HEK293 (cell line): ENCODE results near the gene CTCFL.

Experiments used
- CTCF ChIA-PET: fragments of 350-600 bp; formaldehyde crosslinking; extraction: SDS; loops from one replicate; lab custom pipeline; 2021; ENCODE audit warnings: antibody characterized with exemption; lab: Yijun Ruan, JAX
- POLR2A ChIA-PET: fragments of 300-600 bp; formaldehyde crosslinking; extraction: SDS; loops from one replicate; lab custom pipeline; 2020; ENCODE audit warnings: antibody characterized with exemption, inconsistent platforms; lab: Yijun Ruan, JAX
- H3K27ac ChIP-seq: fragments of 200-500 bp; sonication (Bioruptor generic); 2 replicates; pipeline ENCODE4 v1.5.1; 2014; ENCODE audit warnings: low read depth, low read length, control low read depth, inconsistent platforms; ENCODE audit errors: extremely low read depth
- H3K36me3 ChIP-seq, 2 experiments: fragments of 200-500 bp in 1 of 2; sonication (Bioruptor generic) in 1 of 2; 1 replicate in 1 of 2; 2 replicates in 1 of 2; pipeline ENCODE4 v1.5.1; 2014 to 2017; ENCODE audit warnings: inconsistent platforms in 2 of 2, low read length in 2 of 2; ENCODE audit not compliant: control insufficient read depth in 2 of 2, insufficient read depth in 1 of 2
- H3K4me1 ChIP-seq: fragments of 200-500 bp; sonication (Bioruptor generic); 2 replicates; pipeline ENCODE4 v1.5.1; 2014; ENCODE audit warnings: mild to moderate bottlenecking, low read length, inconsistent platforms; ENCODE audit not compliant: control insufficient read depth, insufficient read depth
- H3K4me3 ChIP-seq: 2 replicates; pipeline ENCODE4 v1.5.1; 2011; ENCODE audit warnings: low read depth, mild to moderate bottlenecking, control low read depth, low read length, moderate library complexity
- H3K9me3 ChIP-seq: fragments of 200-500 bp; sonication (Bioruptor generic); 2 replicates; pipeline ENCODE4 v1.5.1; 2014; ENCODE audit warnings: low read depth, low read length, inconsistent platforms; ENCODE audit not compliant: control insufficient read depth, insufficient read depth
- FEZF1 ChIP-seq: fragments of 450-650 bp; formaldehyde crosslinking; IDR thresholded peaks from 2 replicates; pipeline ENCODE4 v1.5.1; 2016; ENCODE audit warnings: missing biosample characterization, missing genetic modification characterization
- KLF16 ChIP-seq: fragments of 450-650 bp; formaldehyde crosslinking; IDR thresholded peaks from 2 replicates; pipeline ENCODE4 v1.5.1; 2017; ENCODE audit warnings: missing biosample characterization, missing genetic modification characterization
- SALL2 ChIP-seq: fragments of 450-650 bp; formaldehyde crosslinking; IDR thresholded peaks from 2 replicates; pipeline ENCODE4 v1.5.0; 2017; ENCODE audit warnings: missing biosample characterization, mild to moderate bottlenecking, missing genetic modification characterization, borderline replicate concordance
- YY1 ChIP-seq: fragments of 450-650 bp; formaldehyde crosslinking; IDR thresholded peaks from 2 replicates; pipeline ENCODE4 v1.5.1; 2018; ENCODE audit warnings: missing biosample characterization, missing genetic modification characterization
- YY2 ChIP-seq: fragments of 450-650 bp; formaldehyde crosslinking; IDR thresholded peaks from 2 replicates; pipeline ENCODE4 v1.5.1; 2016; ENCODE audit warnings: missing biosample characterization, missing genetic modification characterization
- ZBTB7A ChIP-seq: fragments of 450-650 bp; formaldehyde crosslinking; IDR thresholded peaks from 2 replicates; pipeline ENCODE4 v1.5.1; 2016; ENCODE audit warnings: low read depth, missing biosample characterization, missing genetic modification characterization
- ZBTB8A ChIP-seq: fragments of 450-650 bp; formaldehyde crosslinking; IDR thresholded peaks from 2 replicates; pipeline ENCODE4 v1.5.1; 2016; ENCODE audit warnings: missing biosample characterization, missing genetic modification characterization
- ZNF175 ChIP-seq: fragments of 450-650 bp; formaldehyde crosslinking; IDR thresholded peaks from 2 replicates; pipeline ENCODE4 v1.5.1; 2016; ENCODE audit warnings: missing biosample characterization, missing genetic modification characterization
- ZNF184 ChIP-seq: fragments of 450-650 bp; IDR thresholded peaks from 2 replicates; pipeline ENCODE4 v1.5.1; 2018; ENCODE audit warnings: missing biosample characterization, mild to moderate bottlenecking, missing genetic modification characterization
- ZNF24 ChIP-seq: fragments of 450-650 bp; formaldehyde crosslinking; IDR thresholded peaks from 2 replicates; pipeline ENCODE4 v1.5.1; 2016; ENCODE audit warnings: missing biosample characterization, missing genetic modification characterization
- ZNF302 ChIP-seq: fragments of 450-650 bp; formaldehyde crosslinking; IDR thresholded peaks from 2 replicates; pipeline ENCODE4 v1.5.1; 2016; ENCODE audit warnings: missing biosample characterization, missing genetic modification characterization, low read depth
- ZNF423 ChIP-seq: fragments of 450-650 bp; formaldehyde crosslinking; IDR thresholded peaks from 2 replicates; pipeline ENCODE4 v1.5.1; 2016; ENCODE audit warnings: missing biosample characterization, missing genetic modification characterization
- ZNF544 ChIP-seq: fragments of 450-650 bp; formaldehyde crosslinking; IDR thresholded peaks from 2 replicates; pipeline ENCODE4 v1.5.0; 2017; ENCODE audit warnings: missing biosample characterization, missing genetic modification characterization
- ZNF596 ChIP-seq: fragments of 450-650 bp; IDR thresholded peaks from 2 replicates; pipeline ENCODE4 v1.5.0; 2018; ENCODE audit warnings: missing biosample characterization, mild to moderate bottlenecking, missing genetic modification characterization, moderate library complexity
- ZNF670 ChIP-seq: fragments of 450-650 bp; formaldehyde crosslinking; IDR thresholded peaks from 2 replicates; pipeline ENCODE4 v1.5.1; 2016; ENCODE audit warnings: missing biosample characterization, missing genetic modification characterization, low read depth
- ZNF837 ChIP-seq: fragments of 450-650 bp; formaldehyde crosslinking; IDR thresholded peaks from 2 replicates; pipeline ENCODE4 v1.5.1; 2016; ENCODE audit warnings: missing biosample characterization, missing genetic modification characterization
- ZSCAN30 ChIP-seq: fragments of 450-650 bp; IDR thresholded peaks from 2 replicates; pipeline ENCODE4 v1.5.1; 2018; ENCODE audit warnings: missing biosample characterization, mild to moderate bottlenecking, missing genetic modification characterization, moderate library complexity
- TF ChIP-seq, protein P1 (sequence below): fragments of 450-650 bp; formaldehyde crosslinking; IDR thresholded peaks from 2 replicates; pipeline ENCODE4 v1.5.1; 2016; ENCODE audit warnings: missing biosample characterization, missing genetic modification characterization, low read depth
- TF ChIP-seq, protein P2 (sequence below): fragments of 450-650 bp; formaldehyde crosslinking; IDR thresholded peaks from 2 replicates; pipeline ENCODE4 v1.5.1; 2017; ENCODE audit warnings: missing biosample characterization, mild to moderate bottlenecking, missing genetic modification characterization, moderate library complexity
- TF ChIP-seq, protein P3 (sequence below): fragments of 450-650 bp; formaldehyde crosslinking; IDR thresholded peaks from 2 replicates; pipeline ENCODE4 v1.5.1; 2016; ENCODE audit warnings: missing biosample characterization, missing genetic modification characterization
- TF ChIP-seq, protein P4 (sequence below): fragments of 450-650 bp; formaldehyde crosslinking; IDR thresholded peaks from 2 replicates; pipeline ENCODE4 v1.5.1; 2016; ENCODE audit warnings: missing biosample characterization, missing genetic modification characterization
- TF ChIP-seq, protein P5 (sequence below): fragments of 450-650 bp; formaldehyde crosslinking; IDR thresholded peaks from 2 replicates; pipeline ENCODE4 v1.5.1; 2016; ENCODE audit warnings: missing biosample characterization, missing genetic modification characterization
- TF ChIP-seq, protein P6 (sequence below): fragments of 450-650 bp; formaldehyde crosslinking; IDR thresholded peaks from 2 replicates; pipeline ENCODE4 v1.5.1; 2017; ENCODE audit warnings: missing biosample characterization, missing genetic modification characterization

Gene CTCFL

DNA sequence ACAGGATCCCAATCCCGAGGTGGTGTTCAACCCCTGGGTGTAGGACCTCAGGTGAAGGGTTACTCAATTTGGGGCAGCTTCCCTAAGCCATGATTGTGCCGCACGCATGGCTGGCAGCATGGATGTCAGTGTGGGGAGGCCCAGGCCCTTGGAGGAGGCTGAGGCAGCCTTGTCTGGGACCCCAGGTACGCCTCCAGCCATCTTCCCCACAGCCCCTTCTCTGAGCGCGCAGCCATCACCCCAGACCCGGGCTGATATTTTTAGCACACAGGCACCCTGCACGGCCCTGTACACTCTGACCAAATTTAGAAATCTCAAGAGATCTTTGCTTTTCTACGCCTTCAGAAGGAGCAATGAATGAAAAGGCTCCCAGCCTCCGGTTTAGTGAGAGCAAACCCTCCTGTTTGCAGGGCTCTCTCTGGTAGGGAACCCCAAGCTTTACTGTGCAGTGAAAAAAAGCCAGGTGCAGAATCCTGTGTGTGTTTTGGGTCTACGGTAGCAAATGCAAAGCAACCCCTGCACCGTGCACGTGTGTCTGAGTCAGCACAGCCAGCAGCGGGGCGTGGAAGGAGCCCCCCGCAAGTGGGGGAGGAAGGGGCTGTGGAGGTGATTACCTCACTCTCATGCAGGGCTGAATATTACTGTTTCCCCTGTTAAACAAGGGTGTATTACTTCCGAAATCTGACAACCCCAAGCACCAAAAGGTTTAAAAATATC lies 44.3 kb downstream of the CTCFL start:
- TF ChIP-seq, protein P1, sequence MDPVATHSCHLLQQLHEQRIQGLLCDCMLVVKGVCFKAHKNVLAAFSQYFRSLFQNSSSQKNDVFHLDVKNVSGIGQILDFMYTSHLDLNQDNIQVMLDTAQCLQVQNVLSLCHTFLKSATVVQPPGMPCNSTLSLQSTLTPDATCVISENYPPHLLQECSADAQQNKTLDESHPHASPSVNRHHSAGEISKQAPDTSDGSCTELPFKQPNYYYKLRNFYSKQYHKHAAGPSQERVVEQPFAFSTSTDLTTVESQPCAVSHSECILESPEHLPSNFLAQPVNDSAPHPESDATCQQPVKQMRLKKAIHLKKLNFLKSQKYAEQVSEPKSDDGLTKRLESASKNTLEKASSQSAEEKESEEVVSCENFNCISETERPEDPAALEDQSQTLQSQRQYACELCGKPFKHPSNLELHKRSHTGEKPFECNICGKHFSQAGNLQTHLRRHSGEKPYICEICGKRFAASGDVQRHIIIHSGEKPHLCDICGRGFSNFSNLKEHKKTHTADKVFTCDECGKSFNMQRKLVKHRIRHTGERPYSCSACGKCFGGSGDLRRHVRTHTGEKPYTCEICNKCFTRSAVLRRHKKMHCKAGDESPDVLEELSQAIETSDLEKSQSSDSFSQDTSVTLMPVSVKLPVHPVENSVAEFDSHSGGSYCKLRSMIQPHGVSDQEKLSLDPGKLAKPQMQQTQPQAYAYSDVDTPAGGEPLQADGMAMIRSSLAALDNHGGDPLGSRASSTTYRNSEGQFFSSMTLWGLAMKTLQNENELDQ (tag by site-specific recombination): no peak
- no peak for TF ChIP-seq ZNF670
- TF ChIP-seq, protein P2, sequence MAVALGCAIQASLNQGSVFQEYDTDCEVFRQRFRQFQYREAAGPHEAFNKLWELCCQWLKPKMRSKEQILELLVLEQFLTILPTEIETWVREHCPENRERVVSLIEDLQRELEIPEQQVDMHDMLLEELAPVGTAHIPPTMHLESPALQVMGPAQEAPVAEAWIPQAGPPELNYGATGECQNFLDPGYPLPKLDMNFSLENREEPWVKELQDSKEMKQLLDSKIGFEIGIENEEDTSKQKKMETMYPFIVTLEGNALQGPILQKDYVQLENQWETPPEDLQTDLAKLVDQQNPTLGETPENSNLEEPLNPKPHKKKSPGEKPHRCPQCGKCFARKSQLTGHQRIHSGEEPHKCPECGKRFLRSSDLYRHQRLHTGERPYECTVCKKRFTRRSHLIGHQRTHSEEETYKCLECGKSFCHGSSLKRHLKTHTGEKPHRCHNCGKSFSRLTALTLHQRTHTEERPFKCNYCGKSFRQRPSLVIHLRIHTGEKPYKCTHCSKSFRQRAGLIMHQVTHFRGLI (tag by site-specific recombination): no peak
- no peak for TF ChIP-seq ZNF596 (tag by site-specific recombination)
- TF ChIP-seq ZBTB8A (tag by site-specific recombination): no peak
- TF ChIP-seq YY1 (tag by site-specific recombination): no peak
- TF ChIP-seq, protein P3, sequence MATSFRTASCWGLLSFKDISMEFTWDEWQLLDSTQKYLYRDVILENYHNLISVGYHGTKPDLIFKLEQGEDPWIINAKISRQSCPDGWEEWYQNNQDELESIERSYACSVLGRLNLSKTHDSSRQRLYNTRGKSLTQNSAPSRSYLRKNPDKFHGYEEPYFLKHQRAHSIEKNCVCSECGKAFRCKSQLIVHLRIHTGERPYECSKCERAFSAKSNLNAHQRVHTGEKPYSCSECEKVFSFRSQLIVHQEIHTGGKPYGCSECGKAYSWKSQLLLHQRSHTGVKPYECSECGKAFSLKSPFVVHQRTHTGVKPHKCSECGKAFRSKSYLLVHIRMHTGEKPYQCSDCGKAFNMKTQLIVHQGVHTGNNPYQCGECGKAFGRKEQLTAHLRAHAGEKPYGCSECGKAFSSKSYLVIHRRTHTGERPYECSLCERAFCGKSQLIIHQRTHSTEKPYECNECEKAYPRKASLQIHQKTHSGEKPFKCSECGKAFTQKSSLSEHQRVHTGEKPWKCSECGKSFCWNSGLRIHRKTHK (tag by site-specific recombination): no peak
- TF ChIP-seq, protein P4, sequence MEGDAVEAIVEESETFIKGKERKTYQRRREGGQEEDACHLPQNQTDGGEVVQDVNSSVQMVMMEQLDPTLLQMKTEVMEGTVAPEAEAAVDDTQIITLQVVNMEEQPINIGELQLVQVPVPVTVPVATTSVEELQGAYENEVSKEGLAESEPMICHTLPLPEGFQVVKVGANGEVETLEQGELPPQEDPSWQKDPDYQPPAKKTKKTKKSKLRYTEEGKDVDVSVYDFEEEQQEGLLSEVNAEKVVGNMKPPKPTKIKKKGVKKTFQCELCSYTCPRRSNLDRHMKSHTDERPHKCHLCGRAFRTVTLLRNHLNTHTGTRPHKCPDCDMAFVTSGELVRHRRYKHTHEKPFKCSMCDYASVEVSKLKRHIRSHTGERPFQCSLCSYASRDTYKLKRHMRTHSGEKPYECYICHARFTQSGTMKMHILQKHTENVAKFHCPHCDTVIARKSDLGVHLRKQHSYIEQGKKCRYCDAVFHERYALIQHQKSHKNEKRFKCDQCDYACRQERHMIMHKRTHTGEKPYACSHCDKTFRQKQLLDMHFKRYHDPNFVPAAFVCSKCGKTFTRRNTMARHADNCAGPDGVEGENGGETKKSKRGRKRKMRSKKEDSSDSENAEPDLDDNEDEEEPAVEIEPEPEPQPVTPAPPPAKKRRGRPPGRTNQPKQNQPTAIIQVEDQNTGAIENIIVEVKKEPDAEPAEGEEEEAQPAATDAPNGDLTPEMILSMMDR: no peak
- no peaks in the 10 kb centered on the region for H3K9me3 ChIP-seq
- H3K4me1 ChIP-seq: no peaks in the 10 kb centered on the region
- POLR2A ChIA-PET: no interaction called here
- H3K36me3 ChIP-seq: no peaks in the 10 kb centered on the region
- no peak overlapping the region for H3K27ac ChIP-seq
- CTCF ChIA-PET: interaction anchor here (0.8 kb wide), 1 partner anchor 18 kb away, joined by 3 read pairs; no protein-coding TSS in a partner anchor
- no peak overlapping the region for H3K4me3 ChIP-seq

DNA sequence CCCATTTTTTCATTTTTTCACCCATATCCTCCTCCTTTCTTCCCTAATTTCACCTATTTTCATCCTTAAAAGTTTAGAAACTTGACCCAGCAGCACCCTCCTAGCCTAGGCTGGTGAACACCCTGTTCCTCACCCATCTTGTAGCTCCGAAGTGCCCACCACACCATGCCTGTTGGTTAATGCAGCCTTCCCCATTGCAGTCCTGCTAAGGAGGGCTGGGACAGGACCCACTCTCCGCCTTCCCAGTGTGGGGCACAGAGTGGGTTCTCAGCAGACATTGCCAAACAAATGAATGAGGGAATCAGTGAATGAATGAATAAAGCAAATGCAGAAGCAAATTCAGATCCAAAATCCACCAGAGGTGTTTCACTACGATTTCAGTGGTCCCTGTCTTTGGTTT lies 45.7 kb downstream of the CTCFL start:
- ChIA-PET CTCF (interaction anchor here (0.7 kb wide), 1 partner anchor 388 kb away, joined by 4 read pairs; no protein-coding TSS in a partner anchor), POLR2A (no interaction called here)
- H3K27ac ChIP-seq: no peak overlapping the region

DNA sequence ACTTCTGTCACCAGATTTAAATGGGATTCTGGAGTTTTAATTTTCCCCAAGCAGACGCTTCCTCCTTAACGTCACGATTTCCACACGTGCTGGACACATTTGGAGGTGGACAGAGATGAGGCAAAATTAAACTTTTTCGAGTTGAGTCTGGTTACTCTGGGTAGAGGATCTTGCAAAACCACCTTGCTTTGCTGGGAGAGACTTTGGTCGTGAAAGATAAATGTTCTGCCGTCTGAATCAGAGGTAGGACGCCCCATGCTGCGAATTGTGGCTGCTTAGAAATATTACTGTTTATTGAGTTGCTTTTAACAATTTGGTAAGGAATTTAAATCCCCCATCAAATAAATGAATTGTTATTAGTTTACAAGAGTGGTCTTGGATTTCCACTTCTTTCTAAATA lies 46.8 kb downstream of the CTCFL start:
- no peaks in the 10 kb centered on the region for H3K36me3 ChIP-seq
- no peaks in the 10 kb centered on the region for H3K4me1 ChIP-seq
- ChIA-PET CTCF (interaction anchor here (0.7 to 1.9 kb wide), 4 partner anchors 17 to 387 kb away, joined by 3 to 7 read pairs (median 4); no protein-coding TSS in a partner anchor), POLR2A (no interaction called here)
- no peak overlapping the region for H3K27ac ChIP-seq
- H3K9me3 ChIP-seq: no peaks in the 10 kb centered on the region
- H3K4me3 ChIP-seq: no peak overlapping the region
- TF ChIP-seq YY2 (no peak), ZNF24 (tag by site-specific recombination) (no peak), ZNF596 (tag by site-specific recombination) (no peak), SALL2 (tag by site-specific recombination) (no peak), ZNF175 (no peak), ZNF423 (tag by site-specific recombination) (no peak), ZBTB7A (no peak), ZNF184 (tag by site-specific recombination) (no peak), KLF16 (tag by site-specific recombination) (no peak), ZSCAN30 (tag by site-specific recombination) (no peak), FEZF1 (tag by site-specific recombination) (no peak), ZNF544 (tag by site-specific recombination) (no peak)
- TF ChIP-seq, protein P5, sequence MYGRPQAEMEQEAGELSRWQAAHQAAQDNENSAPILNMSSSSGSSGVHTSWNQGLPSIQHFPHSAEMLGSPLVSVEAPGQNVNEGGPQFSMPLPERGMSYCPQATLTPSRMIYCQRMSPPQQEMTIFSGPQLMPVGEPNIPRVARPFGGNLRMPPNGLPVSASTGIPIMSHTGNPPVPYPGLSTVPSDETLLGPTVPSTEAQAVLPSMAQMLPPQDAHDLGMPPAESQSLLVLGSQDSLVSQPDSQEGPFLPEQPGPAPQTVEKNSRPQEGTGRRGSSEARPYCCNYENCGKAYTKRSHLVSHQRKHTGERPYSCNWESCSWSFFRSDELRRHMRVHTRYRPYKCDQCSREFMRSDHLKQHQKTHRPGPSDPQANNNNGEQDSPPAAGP (tag by site-specific recombination): no peak

More for the DNA sequence above, 45.7 kb downstream of the CTCFL start:
- TF ChIP-seq, protein P6, sequence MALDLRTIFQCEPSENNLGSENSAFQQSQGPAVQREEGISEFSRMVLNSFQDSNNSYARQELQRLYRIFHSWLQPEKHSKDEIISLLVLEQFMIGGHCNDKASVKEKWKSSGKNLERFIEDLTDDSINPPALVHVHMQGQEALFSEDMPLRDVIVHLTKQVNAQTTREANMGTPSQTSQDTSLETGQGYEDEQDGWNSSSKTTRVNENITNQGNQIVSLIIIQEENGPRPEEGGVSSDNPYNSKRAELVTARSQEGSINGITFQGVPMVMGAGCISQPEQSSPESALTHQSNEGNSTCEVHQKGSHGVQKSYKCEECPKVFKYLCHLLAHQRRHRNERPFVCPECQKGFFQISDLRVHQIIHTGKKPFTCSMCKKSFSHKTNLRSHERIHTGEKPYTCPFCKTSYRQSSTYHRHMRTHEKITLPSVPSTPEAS (tag by site-specific recombination): no peak
- TF ChIP-seq ZNF837 (no peak), ZNF302 (tag by site-specific recombination) (no peak)
- no peak overlapping the region for H3K4me3 ChIP-seq
- no peaks in the 10 kb centered on the region for H3K9me3 ChIP-seq
- no peaks in the 10 kb centered on the region for H3K4me1 ChIP-seq
- H3K36me3 ChIP-seq: no peaks in the 10 kb centered on the region
